GM12892 (cell line): ENCODE results near the gene EPSTI1.
"Not testable (repeated sequence)": the region's sequence is repeated elsewhere in the genome, so short reads cannot be mapped to it uniquely, and the experiment has no call there.

Experiments used
- POLR2A ChIP-seq: IDR thresholded peaks from 2 replicates; pipeline ENCODE4 v1.6.1; 2011; ENCODE audit warnings: low read depth, low read length, control low read depth
- TAF1 ChIP-seq: IDR thresholded peaks from 2 replicates; pipeline ENCODE4 v1.6.1; 2011; ENCODE audit warnings: low read depth, mild to moderate bottlenecking, control low read depth, low read length, borderline replicate concordance

GRCh38 chr13:42862370-42862769 lies 129.7 kb downstream of the EPSTI1 start:
- TF ChIP-seq TAF1, POLR2A: not testable (repeated sequence)
